Measurements from ENCODE around the gene GADD45G.

GADD45G gene

DNA sequence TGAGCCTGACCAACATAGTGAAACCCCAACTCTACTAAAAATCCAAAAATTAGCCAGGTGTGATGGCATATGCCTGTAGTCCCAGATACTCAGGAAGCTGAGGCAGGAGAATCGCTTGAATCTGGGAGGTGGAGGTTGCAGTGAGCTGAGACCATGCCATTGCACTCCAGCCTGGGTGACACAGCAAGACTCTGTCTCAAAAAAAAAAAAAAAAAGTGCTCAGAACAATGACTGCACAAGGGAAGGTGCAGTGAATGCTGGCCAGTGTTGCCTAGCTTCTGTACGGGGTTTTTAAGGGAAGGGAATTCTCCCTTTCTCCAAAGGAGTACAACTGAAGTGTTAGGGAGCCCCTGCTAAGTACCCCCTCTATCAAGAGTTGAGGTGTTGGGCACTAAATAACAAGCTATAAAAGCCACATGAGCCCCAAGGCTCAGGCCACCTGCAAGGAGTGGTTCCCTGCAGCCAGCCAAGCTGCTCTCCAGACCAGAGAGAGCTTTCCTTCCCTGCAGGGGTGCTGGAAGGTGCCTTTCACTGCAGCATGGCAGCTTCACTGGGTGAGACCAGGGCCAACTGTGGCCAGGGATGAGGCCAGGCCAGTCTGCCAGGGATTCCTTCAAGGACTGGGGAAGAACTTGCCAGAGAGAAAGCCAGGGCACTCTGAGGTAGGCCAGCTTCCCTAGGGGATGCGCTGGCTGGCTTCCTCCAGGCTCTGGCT is 14.8 kb downstream of the GADD45G start:
- Histone ChIP-seq H3K4me3 (ENCODE audit: low read depth in 1 of 2, low read length in 2 of 2) (no peak overlapping the region), H3K9ac (ENCODE audit: low read depth in 1 of 2, low read length in 2 of 2) (no peak overlapping the region), H3K9me3 (ENCODE audit: control insufficient read depth in 1 of 2, low read length in 2 of 2) (no peaks in the 10 kb centered on the region), H3K36me3 (ENCODE audit: control insufficient read depth in 1 of 2, insufficient read depth in 2 of 2, low read length in 2 of 2) (no peaks in the 10 kb centered on the region), H3K27ac (ENCODE audit: low read depth, low read length) (no peak overlapping the region), H3K27me3 (ENCODE audit: control insufficient read depth in 1 of 2, insufficient read depth in 2 of 2, low read length in 2 of 2) (no peaks in the 10 kb centered on the region), H3K4me1 (ENCODE audit: control insufficient read depth in 1 of 2, insufficient read depth in 2 of 2, low read length in 2 of 2) (peaks cover 0 to 10% of the 10 kb centered on the region in 2 donors)

DNA sequence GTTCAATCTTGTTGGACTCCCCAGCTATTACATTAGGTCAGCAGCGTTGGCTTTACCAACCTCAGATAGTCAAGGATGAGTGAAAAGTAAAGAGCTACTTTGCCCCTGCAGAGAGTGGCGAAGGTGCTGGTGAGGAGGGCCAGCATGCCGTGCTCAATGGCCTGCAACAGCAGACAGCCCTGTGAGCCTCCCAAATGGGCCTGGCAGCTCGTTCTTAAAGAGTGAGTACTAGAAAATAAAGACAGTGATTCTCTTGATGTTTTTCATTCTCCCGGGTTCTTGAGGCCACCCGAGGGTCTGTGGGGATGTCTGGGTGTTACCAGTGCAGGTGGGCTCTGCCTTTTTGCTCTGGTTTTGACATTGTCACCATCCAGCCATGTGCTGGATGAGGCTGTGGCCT is 16.2 kb downstream of the GADD45G start:
- H3K9ac ChIP-seq (ENCODE audit: low read depth in 1 of 2, low read length in 2 of 2): no peak overlapping the region
- H3K4me3 ChIP-seq (ENCODE audit: low read depth in 1 of 2, low read length in 2 of 2): no peak overlapping the region
- peaks cover 0 to 10% of the 10 kb centered on the region in 2 donors for H3K4me1 ChIP-seq (ENCODE audit: control insufficient read depth in 1 of 2, insufficient read depth in 2 of 2, low read length in 2 of 2)
- H3K9me3 ChIP-seq (ENCODE audit: control insufficient read depth in 1 of 2, low read length in 2 of 2): no peaks in the 10 kb centered on the region
- H3K36me3 ChIP-seq (ENCODE audit: control insufficient read depth in 1 of 2, insufficient read depth in 2 of 2, low read length in 2 of 2): no peaks in the 10 kb centered on the region
- no peaks in the 10 kb centered on the region for H3K27me3 ChIP-seq (ENCODE audit: control insufficient read depth in 1 of 2, insufficient read depth in 2 of 2, low read length in 2 of 2)
- H3K27ac ChIP-seq (ENCODE audit: low read depth, low read length): no peak overlapping the region

DNA sequence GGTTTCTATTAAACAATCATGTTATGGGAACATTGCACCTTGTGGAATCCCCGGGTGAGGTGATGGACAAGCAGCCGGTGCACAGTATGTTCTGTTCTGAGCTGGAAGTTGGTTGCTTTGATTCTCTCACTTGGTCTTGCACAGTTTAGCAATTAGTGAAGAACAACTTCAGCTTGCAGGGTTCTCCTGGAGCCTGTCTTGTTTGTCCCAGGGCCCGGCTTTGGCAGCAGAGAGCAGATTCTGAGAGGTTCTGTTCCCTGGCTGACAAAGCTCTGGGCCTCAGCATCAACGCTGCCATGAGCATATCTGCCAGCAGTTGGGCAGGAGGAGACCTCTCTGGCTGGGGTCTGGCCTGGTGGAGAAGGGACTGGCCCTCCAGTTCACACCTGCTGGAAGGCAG is 16.9 kb downstream of the GADD45G start:
- Histone ChIP-seq H3K9ac (ENCODE audit: low read depth in 1 of 2, low read length in 2 of 2) (no peak overlapping the region), H3K4me3 (ENCODE audit: low read depth in 1 of 2, low read length in 2 of 2) (no peak overlapping the region), H3K36me3 (ENCODE audit: control insufficient read depth in 1 of 2, insufficient read depth in 2 of 2, low read length in 2 of 2) (no peaks in the 10 kb centered on the region), H3K27ac (ENCODE audit: low read depth, low read length) (no peak overlapping the region), H3K9me3 (ENCODE audit: control insufficient read depth in 1 of 2, low read length in 2 of 2) (no peaks in the 10 kb centered on the region), H3K4me1 (ENCODE audit: control insufficient read depth in 1 of 2, insufficient read depth in 2 of 2, low read length in 2 of 2) (peaks cover 0 to 10% of the 10 kb centered on the region in 2 donors), H3K27me3 (ENCODE audit: control insufficient read depth in 1 of 2, insufficient read depth in 2 of 2, low read length in 2 of 2) (no peaks in the 10 kb centered on the region)

DNA sequence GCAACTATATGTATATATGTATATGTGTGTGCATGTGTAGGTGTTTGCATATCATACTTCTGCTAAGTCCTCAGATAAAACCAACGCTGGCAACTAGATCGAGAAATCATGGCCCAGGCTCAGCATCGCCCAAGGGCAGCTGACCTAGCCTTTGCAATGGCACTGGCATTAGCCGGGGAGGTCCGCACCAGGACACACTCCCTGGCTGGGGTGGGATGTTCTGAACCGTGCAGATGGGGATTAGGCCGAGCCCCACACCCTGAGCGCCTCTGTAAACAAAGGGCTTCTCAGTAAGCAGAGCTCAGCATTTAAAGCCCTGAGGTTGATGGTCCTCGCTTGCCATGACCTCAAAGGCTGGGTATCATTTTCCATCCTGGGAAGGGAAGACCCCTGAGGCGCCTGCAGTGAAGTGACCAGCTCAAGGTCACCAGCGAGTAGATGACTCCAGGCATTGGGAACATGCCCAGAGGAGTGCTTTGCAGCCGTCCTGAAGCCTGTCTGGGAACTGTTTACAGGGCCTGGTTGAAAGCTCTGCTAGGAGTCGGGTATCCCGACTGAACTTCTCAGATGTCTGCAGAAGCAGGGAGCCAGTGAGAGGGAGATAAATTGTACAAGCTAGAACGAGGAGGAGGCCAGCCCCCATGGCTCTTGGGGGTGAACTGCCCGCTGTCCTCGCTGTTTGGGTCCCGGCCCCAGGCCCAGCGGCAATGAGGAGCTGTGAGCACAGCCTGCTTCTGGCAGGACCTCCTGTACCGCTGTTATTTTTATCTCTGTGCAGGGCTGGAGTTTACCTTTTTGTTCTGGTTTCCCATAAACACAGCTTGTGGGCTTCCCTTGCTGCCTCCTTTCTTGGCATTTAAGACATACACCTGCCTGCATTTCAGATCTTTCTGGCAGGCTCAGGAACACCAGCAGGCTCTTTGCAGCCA is 18.4 kb downstream of the GADD45G start:
- Histone ChIP-seq H3K27ac (ENCODE audit: low read depth, low read length) (no peak overlapping the region), H3K9ac (ENCODE audit: low read depth in 1 of 2, low read length in 2 of 2) (no peak overlapping the region), H3K36me3 (ENCODE audit: control insufficient read depth in 1 of 2, insufficient read depth in 2 of 2, low read length in 2 of 2) (no peaks in the 10 kb centered on the region), H3K4me1 (ENCODE audit: control insufficient read depth in 1 of 2, insufficient read depth in 2 of 2, low read length in 2 of 2) (peaks cover 0 to 10% of the 10 kb centered on the region in 2 donors), H3K9me3 (ENCODE audit: control insufficient read depth in 1 of 2, low read length in 2 of 2) (no peaks in the 10 kb centered on the region), H3K27me3 (ENCODE audit: control insufficient read depth in 1 of 2, insufficient read depth in 2 of 2, low read length in 2 of 2) (peaks cover 0 to 6% of the 10 kb centered on the region in 2 donors), H3K4me3 (ENCODE audit: low read depth in 1 of 2, low read length in 2 of 2) (no peak overlapping the region)

DNA sequence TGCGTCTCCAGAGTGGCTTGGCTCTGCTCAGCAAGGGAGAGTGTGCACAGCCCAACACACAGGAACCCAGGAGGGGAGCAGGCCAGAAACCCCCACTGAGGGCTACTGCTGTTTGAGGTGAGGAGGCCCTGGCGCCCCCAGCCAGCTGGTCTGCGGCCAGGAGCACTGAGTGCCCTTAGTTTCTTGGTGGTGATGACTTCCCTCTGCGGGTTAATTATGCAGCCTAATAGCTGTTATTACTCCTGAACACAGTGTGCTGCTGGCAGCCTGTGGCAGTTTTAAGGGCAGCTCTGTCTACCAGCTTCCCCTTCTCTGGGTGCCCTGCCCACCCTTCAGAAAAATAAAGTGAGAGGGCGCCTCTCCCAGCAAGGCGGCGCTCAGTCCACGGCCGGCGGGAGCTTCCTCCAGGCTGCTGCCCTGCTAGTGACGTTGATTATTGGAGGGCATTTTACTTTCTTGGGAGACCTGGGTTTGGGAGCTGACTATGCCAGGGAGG is 19.2 kb downstream of the GADD45G start:
- H3K4me1 ChIP-seq (ENCODE audit: control insufficient read depth in 1 of 2, insufficient read depth in 2 of 2, low read length in 2 of 2): peaks cover 0 to 10% of the 10 kb centered on the region in 2 donors
- no peaks in the 10 kb centered on the region for H3K9me3 ChIP-seq (ENCODE audit: control insufficient read depth in 1 of 2, low read length in 2 of 2)
- no peak overlapping the region for H3K4me3 ChIP-seq (ENCODE audit: low read depth in 1 of 2, low read length in 2 of 2)
- H3K36me3 ChIP-seq (ENCODE audit: control insufficient read depth in 1 of 2, insufficient read depth in 2 of 2, low read length in 2 of 2): no peaks in the 10 kb centered on the region
- H3K27ac ChIP-seq (ENCODE audit: low read depth, low read length): no peak overlapping the region
- peaks cover 0 to 6% of the 10 kb centered on the region in 2 donors for H3K27me3 ChIP-seq (ENCODE audit: control insufficient read depth in 1 of 2, insufficient read depth in 2 of 2, low read length in 2 of 2)
- no peak overlapping the region for H3K9ac ChIP-seq (ENCODE audit: low read depth in 1 of 2, low read length in 2 of 2)

DNA sequence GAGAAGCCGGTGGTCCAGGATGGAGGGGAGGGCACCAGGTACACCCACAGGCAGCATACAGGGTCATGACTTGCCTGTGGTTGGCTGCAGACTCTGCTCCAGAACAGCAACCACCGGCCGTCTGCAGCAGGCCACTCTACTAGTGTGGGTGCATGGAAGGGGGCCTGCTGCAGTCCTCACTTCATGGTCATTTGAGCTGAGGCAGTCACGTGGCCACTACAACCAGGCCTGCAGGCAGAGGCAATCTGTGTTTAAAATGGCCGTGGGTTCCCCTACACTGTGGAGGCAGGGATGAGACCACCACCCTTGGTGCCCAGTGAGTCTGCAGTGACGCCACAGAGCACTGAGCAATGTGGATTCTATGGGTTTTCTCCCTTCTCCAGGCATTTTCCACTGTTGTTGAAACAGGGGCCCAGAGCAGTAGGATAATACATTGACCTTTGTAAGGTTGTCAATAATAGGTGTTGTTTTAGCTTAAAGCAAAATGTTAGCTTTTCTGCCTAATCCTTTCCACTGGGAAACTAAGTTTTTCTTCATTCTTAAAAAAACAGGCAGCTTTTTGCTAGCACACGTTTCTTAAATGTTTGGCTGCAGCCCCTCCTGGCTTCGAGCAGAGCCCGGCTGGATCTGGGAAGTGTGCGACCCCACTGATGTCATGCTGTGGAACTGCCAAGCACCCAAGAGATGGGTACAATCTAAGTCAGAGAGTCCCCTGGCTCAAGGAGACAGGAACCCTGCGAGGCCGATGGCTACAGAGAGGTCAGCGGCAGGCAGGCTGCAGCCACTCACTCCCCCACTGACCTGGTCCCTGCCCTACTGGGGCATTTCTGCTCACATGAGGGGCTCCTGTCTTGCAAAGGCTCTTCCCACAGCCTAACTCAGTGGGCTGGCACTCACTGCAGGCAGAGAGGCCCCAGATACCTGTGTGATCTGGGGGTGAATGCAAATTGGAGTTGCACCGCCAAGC is 21.2 kb downstream of the GADD45G start:
- Histone ChIP-seq H3K4me1 (ENCODE audit: control insufficient read depth in 1 of 2, insufficient read depth in 2 of 2, low read length in 2 of 2) (peaks cover 0 to 10% of the 10 kb centered on the region in 2 donors), H3K9me3 (ENCODE audit: control insufficient read depth in 1 of 2, low read length in 2 of 2) (no peaks in the 10 kb centered on the region), H3K27ac (ENCODE audit: low read depth, low read length) (no peak overlapping the region), H3K36me3 (ENCODE audit: control insufficient read depth in 1 of 2, insufficient read depth in 2 of 2, low read length in 2 of 2) (no peaks in the 10 kb centered on the region), H3K9ac (ENCODE audit: low read depth in 1 of 2, low read length in 2 of 2) (no peak overlapping the region), H3K27me3 (ENCODE audit: control insufficient read depth in 1 of 2, insufficient read depth in 2 of 2, low read length in 2 of 2) (peaks cover 0 to 6% of the 10 kb centered on the region in 2 donors), H3K4me3 (ENCODE audit: low read depth in 1 of 2, low read length in 2 of 2) (no peak overlapping the region)

DNA sequence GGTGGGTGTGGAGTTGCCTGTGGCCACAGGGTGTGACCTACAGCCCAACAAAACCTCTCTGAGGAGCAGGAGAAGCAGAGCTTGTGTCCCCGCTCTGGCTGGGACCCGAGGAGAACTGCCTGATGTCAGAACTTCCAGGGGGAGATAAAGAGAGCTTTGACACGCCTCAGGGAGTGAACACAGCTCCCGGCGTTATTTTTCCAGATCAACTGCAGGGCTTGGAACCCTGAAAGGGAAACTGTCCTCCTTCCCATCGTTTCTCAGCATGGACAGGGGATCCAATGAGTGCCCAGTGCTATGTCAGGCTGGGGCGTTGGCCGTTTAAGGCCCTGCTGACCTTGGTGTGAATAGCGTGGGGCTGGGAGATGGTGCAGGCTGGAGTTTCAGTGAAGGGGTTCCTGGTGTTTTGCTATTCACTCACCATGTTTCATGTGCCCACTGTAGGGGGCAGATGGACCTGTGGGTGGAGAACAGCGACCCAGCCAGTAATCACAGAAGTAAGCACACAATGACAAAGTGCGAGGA is 22.0 kb downstream of the GADD45G start:
- H3K9me3 ChIP-seq (ENCODE audit: control insufficient read depth in 1 of 2, low read length in 2 of 2): no peaks in the 10 kb centered on the region
- no peak overlapping the region for H3K9ac ChIP-seq (ENCODE audit: low read depth in 1 of 2, low read length in 2 of 2)
- peaks cover 0 to 6% of the 10 kb centered on the region in 2 donors for H3K27me3 ChIP-seq (ENCODE audit: control insufficient read depth in 1 of 2, insufficient read depth in 2 of 2, low read length in 2 of 2)
- no peak overlapping the region for H3K27ac ChIP-seq (ENCODE audit: low read depth, low read length)
- no peaks in the 10 kb centered on the region for H3K36me3 ChIP-seq (ENCODE audit: control insufficient read depth in 1 of 2, insufficient read depth in 2 of 2, low read length in 2 of 2)
- H3K4me1 ChIP-seq (ENCODE audit: control insufficient read depth in 1 of 2, insufficient read depth in 2 of 2, low read length in 2 of 2): peaks cover 0 to 10% of the 10 kb centered on the region in 2 donors
- no peak overlapping the region for H3K4me3 ChIP-seq (ENCODE audit: low read depth in 1 of 2, low read length in 2 of 2)

DNA sequence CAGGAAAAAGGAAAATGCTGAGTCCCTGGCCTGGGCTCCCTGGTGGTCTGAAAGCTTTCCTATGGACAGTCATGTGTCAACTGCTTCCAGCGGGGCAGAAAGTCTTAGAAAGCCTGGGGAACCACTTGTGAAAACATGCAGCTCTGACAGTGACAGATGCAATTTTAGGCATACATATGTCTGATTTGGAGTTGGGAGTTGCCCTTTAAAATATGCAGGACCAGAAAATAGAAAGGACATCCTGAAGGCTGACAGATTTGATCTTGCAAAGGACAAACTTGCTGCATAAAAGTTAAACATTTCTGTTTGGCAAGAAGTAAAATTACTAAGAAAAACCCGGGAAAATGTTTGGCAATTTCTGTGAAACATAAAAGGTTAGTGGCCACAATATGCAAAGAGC is 23.8 kb downstream of the GADD45G start:
- H3K9ac ChIP-seq (ENCODE audit: low read depth in 1 of 2, low read length in 2 of 2): no peak overlapping the region
- no peaks in the 10 kb centered on the region for H3K9me3 ChIP-seq (ENCODE audit: control insufficient read depth in 1 of 2, low read length in 2 of 2)
- H3K27ac ChIP-seq (ENCODE audit: low read depth, low read length): no peak overlapping the region
- no peaks in the 10 kb centered on the region for H3K36me3 ChIP-seq (ENCODE audit: control insufficient read depth in 1 of 2, insufficient read depth in 2 of 2, low read length in 2 of 2)
- no peak overlapping the region for H3K4me3 ChIP-seq (ENCODE audit: low read depth in 1 of 2, low read length in 2 of 2)
- H3K4me1 ChIP-seq (ENCODE audit: control insufficient read depth in 1 of 2, insufficient read depth in 2 of 2, low read length in 2 of 2): no peaks in the 10 kb centered on the region
- H3K27me3 ChIP-seq (ENCODE audit: control insufficient read depth in 1 of 2, insufficient read depth in 2 of 2, low read length in 2 of 2): peaks cover 0 to 6% of the 10 kb centered on the region in 2 donors

DNA sequence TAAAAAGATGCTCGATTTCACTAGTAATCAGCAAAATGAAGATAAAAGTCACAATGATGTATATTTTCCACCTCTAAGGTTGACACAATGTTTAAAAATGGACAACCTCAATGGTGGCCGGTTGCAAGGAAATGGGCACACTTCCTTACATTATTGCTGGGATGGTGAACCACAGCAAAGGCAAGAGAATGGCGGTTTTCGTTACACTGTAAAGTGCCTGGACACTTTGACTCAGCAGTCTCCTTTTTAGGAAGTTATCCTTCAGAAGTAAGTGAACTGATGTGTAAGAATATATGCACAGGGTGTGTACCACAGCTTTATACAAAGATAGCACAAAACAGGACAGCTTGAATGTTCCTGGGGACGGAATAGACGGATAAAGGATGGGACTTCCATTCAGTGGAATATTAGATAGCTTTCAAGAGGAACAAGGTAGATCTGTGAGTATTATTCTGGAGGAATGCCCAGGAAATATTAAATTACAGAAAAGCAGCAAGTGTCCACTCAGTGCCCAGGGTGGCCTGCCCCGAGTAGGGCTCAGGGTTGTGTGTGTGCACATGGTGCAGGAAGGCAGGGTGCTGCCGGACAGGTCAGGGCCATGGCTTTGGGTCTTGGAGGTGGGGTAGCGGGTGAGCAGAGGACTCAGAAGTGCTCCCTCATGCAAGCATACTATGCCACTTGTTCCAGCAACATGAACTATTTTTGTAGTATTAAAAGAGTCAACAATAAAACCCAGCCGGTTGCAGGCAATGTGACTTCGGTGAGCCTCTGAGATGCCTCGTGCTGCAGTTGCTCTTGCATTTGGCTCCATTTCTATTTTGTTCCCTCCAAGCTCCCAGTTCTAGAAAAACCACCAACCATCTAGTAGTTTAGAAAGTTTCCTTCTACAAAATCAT is 24.5 kb downstream of the GADD45G start:
- Histone ChIP-seq H3K36me3 (ENCODE audit: control insufficient read depth in 1 of 2, insufficient read depth in 2 of 2, low read length in 2 of 2) (no peaks in the 10 kb centered on the region), H3K9ac (ENCODE audit: low read depth in 1 of 2, low read length in 2 of 2) (no peak overlapping the region), H3K4me3 (ENCODE audit: low read depth in 1 of 2, low read length in 2 of 2) (no peak overlapping the region), H3K27me3 (ENCODE audit: control insufficient read depth in 1 of 2, insufficient read depth in 2 of 2, low read length in 2 of 2) (peaks cover 0 to 6% of the 10 kb centered on the region in 2 donors), H3K4me1 (ENCODE audit: control insufficient read depth in 1 of 2, insufficient read depth in 2 of 2, low read length in 2 of 2) (no peaks in the 10 kb centered on the region), H3K9me3 (ENCODE audit: control insufficient read depth in 1 of 2, low read length in 2 of 2) (no peaks in the 10 kb centered on the region), H3K27ac (ENCODE audit: low read depth, low read length) (no peak overlapping the region)

Data from duodenal mucosa (tissue), 2 donors.